Endothelial cell of umbilical vein (primary cell): Measurements from ENCODE around the gene HBG2. TPM values are rescaled to one million over a fixed set of nuclear protein-coding genes. Genes with fewer than 3 reads are reported as not detected.
"Not testable (repeated sequence)": the region's sequence is repeated elsewhere in the genome, so short reads cannot be mapped to it uniquely, and the experiment has no call there.

Experiments
- BruUV-seq: library from RNA; stranded (reverse); fragments of 400-500 nt; replicated peaks from 2 replicates; lab custom pipeline; 2021; lab: Mats Ljungman, UMichigan
- CTCF ChIA-PET: fragments of 300-600, 350-600 bp; sonication (Branson Sonifier 250); formaldehyde crosslinking; loops from one replicate; lab custom pipeline; 2021; ENCODE audit warnings: antibody characterized with exemption, inconsistent platforms; lab: Charles Lee
- POLR2A ChIA-PET: fragments of 300-600, 350-600 bp; sonication (Branson Sonifier 250); formaldehyde crosslinking; loops from one replicate; lab custom pipeline; 2021; ENCODE audit warnings: antibody characterized with exemption, inconsistent platforms; lab: Charles Lee
- DNase-seq: peaks from one replicate; pipeline ENCODE4 v3.0.0-alpha.2; 2011; ENCODE audit warnings: low read depth, low spot score
- FAIRE-seq: peaks from 2 replicates; lab custom pipeline; 2011; peaks lifted over from hg19 to GRCh38; lab: Jason Lieb, UNC
- H2AFZ ChIP-seq: 2 replicates; pipeline ENCODE4 v1.6.0; 2012; ENCODE audit warnings: low read depth, low read length, control low read depth, inconsistent platforms
- H3K27ac ChIP-seq: 2 replicates; pipeline ENCODE4 v1.5.1; 2011; ENCODE audit warnings: low read depth, mild to moderate bottlenecking, control low read depth, low read length, moderate library complexity; ENCODE audit not compliant: insufficient read depth
- H3K27me3 ChIP-seq, 2 experiments: 2 replicates each; pipeline versions ENCODE4 v1.6.0 to v1.6.1; 2011; ENCODE audit warnings: low read length in 2 of 2, mixed read lengths in 1 of 2; ENCODE audit not compliant: control insufficient read depth in 2 of 2, insufficient read depth in 2 of 2
- H3K36me3 ChIP-seq, 2 experiments: 2 replicates in 1 of 2; 3 replicates in 1 of 2; pipeline ENCODE4 v1.5.1; 2011; ENCODE audit warnings: low read length in 2 of 2, mild to moderate bottlenecking in 1 of 2, moderate library complexity in 1 of 2; ENCODE audit not compliant: control insufficient read depth in 2 of 2, insufficient read depth in 2 of 2; ENCODE audit errors: extremely low read depth in 1 of 2
- H3K4me1 ChIP-seq: 3 replicates; pipeline ENCODE4 v1.5.1; 2011; ENCODE audit warnings: mild to moderate bottlenecking, low read length; ENCODE audit not compliant: control insufficient read depth, insufficient read depth; ENCODE audit errors: extremely low read depth
- H3K4me2 ChIP-seq: 2 replicates; pipeline ENCODE4 v1.6.1; 2011; ENCODE audit warnings: low read length, control low read depth, mixed read lengths; ENCODE audit not compliant: insufficient read depth
- H3K4me3 ChIP-seq, 3 experiments: fragments of 200-600 bp in 1 of 3; sonication (generic), shearing (Covaris generic) in 1 of 3; replicated peaks in 1 of 3; 2 replicates each; pipeline ENCODE4 v1.5.1; 2011 to 2016; ENCODE audit warnings: control low read depth in 3 of 3, low read length in 3 of 3, mild to moderate bottlenecking in 2 of 3, inconsistent platforms in 1 of 3, low read depth in 1 of 3, moderate library complexity in 1 of 3; ENCODE audit not compliant: insufficient read depth in 1 of 3
- H3K79me2 ChIP-seq: 2 replicates; pipeline ENCODE4 v1.6.0; 2012; ENCODE audit warnings: low read length, inconsistent platforms; ENCODE audit not compliant: control insufficient read depth, insufficient read depth
- H3K9ac ChIP-seq: replicated peaks from 2 replicates; pipeline ENCODE3; 2011; ENCODE audit warnings: low read length, control low read depth; ENCODE audit not compliant: insufficient read depth; ENCODE audit errors: extremely low read depth
- H3K9me1 ChIP-seq: replicated peaks from 3 replicates; pipeline ENCODE4 v1.6.0; 2011; ENCODE audit warnings: mild to moderate bottlenecking, low read length; ENCODE audit not compliant: control insufficient read depth, insufficient read depth; ENCODE audit errors: extremely low read depth
- H3K9me3 ChIP-seq: replicated peaks from 2 replicates; pipeline ENCODE4 v1.5.1; 2012; ENCODE audit warnings: low read length, inconsistent platforms; ENCODE audit not compliant: control insufficient read depth, insufficient read depth
- H4K20me1 ChIP-seq: replicated peaks from 2 replicates; pipeline ENCODE3; 2011; ENCODE audit warnings: mild to moderate bottlenecking, low read length; ENCODE audit not compliant: control insufficient read depth, insufficient read depth; ENCODE audit errors: extremely low read depth
- CTCF ChIP-seq, 2 donors: IDR thresholded peaks; 1 replicate in 1 of 2; 2 replicates in 1 of 2; pipeline ENCODE4 v1.5.1; 2011; ENCODE audit warnings: low read length in 2 of 2, mild to moderate bottlenecking in 2 of 2, moderate library complexity in 2 of 2, control low read depth in 1 of 2, inconsistent platforms in 1 of 2, low read depth in 1 of 2; ENCODE audit not compliant: insufficient read depth in 1 of 2; ENCODE audit errors: extremely low read depth in 1 of 2
- EZH2 ChIP-seq: IDR thresholded peaks from 2 replicates; pipeline ENCODE4 v1.6.1; 2012; ENCODE audit warnings: borderline replicate concordance, low read depth, mild to moderate bottlenecking, moderate library complexity, low read length, inconsistent platforms; ENCODE audit not compliant: severe bottlenecking
- GATA2 ChIP-seq: IDR thresholded peaks from 2 replicates; pipeline ENCODE4 v1.7.0; 2011; ENCODE audit warnings: low read depth, mild to moderate bottlenecking, moderate library complexity, mixed read lengths, low read length; ENCODE audit not compliant: insufficient read length, insufficient read depth
- JUN ChIP-seq: IDR thresholded peaks from 2 replicates; pipeline ENCODE4 v1.6.1; 2011; ENCODE audit warnings: borderline replicate concordance, low read depth; ENCODE audit not compliant: insufficient read length, insufficient read depth
- MYC ChIP-seq: IDR thresholded peaks from one replicate; pipeline ENCODE4 v1.6.1; 2011; ENCODE audit warnings: mild to moderate bottlenecking, low read depth, low read length
- dilution Hi-C: fragments of 300-500 bp; cut with MboI; formaldehyde crosslinking; loops from one replicate; pipeline ENCODE4 v1.15.0; 2019; ENCODE audit warnings: low sequenced_read_pairs; ENCODE audit not compliant: extremely low pct_ligation_motif_present
- intact Hi-C: fragments of 100-400 bp; cut with micrococcal nuclease; formaldehyde crosslinking; loops from one replicate; pipeline ENCODE4 v1.10.0; 2022
- polyA plus RNA-seq, 4 experiments: library from polyadenylated mRNA; depleted of rRNA in 3 of 4; stranded (reverse) in 3 of 4; unstranded in 1 of 4; fragments of >200 nt; gene quantifications; 2 replicates each; pipeline versions ENCODE4 v1.2.1 to v1.2.3, GENCODE V29; 2011 to 2012; ENCODE audit warnings: missing spikeins in 1 of 4
- total RNA-seq: library from RNA; stranded (reverse); gene quantifications from 2 replicates; pipeline ENCODE4 v1.2.3, GENCODE V29; 2021

HBG2 gene
- total and polyA plus RNA-seq, 2 donors (not counting 3 experiments of a cell fraction or from before 2014, with no cell fraction given) = 1.2 TPM; not detected in 1

- Histone ChIP-seq H3K9ac (no peak overlapping the region), H3K4me3 (no peak overlapping the region), H4K20me1 (no peaks in the 10 kb centered on the region), H3K27ac (no peak overlapping the region), H3K9me3 (no peaks in the 10 kb centered on the region), H3K79me2 (no peaks in the 10 kb centered on the region), H2AFZ (no peak overlapping the region), H3K36me3 (no peaks in the 10 kb centered on the region), H3K9me1 (no peaks in the 10 kb centered on the region), H3K4me1 (no peaks in the 10 kb centered on the region), H3K4me2 (no peak overlapping the region), H3K27me3 (no peaks in the 10 kb centered on the region)
- no TSS peak for BruUV-seq
- POLR2A ChIA-PET = no interaction called here
- FAIRE-seq (no peak), DNase-seq (no peak)
- dilution Hi-C loops (no loop called here), intact Hi-C loops (no loop called here)
- CTCF ChIA-PET = no interaction called here
- TF ChIP-seq MYC (no peak), JUN (no peak), CTCF (IDR thresholded peaks at IDR 0.05; ENCODE audit: extremely low read depth in 1 of 2, insufficient read depth in 1 of 2, low read depth in 1 of 2, low read length in 2 of 2) (no peak), GATA2 (no peak), EZH2 (no peak)
Measured at GRCh38 chr11:5257296-5257695, 2.7 kb upstream of the HBG2 start.

- dilution Hi-C loops, H3K27ac ChIP-seq, H2AFZ ChIP-seq, FAIRE-seq, H3K4me1 ChIP-seq, H3K4me3 ChIP-seq, H3K36me3 ChIP-seq, DNase-seq, H3K4me2 ChIP-seq, BruUV-seq, intact Hi-C loops, H3K27me3 ChIP-seq, H3K9me3 ChIP-seq, POLR2A ChIA-PET, H3K9ac ChIP-seq, H3K79me2 ChIP-seq, CTCF ChIA-PET, H4K20me1 ChIP-seq, H3K9me1 ChIP-seq: not testable (repeated sequence)
Measured at GRCh38 chr11:5254023-5254422, 558 bp downstream of the HBG2 start.

GRCh38 chr11:5253440-5253839 is 1.1 kb downstream of the HBG2 start:
- H3K4me3 ChIP-seq, DNase-seq, H3K4me2 ChIP-seq, dilution Hi-C loops, intact Hi-C loops, CTCF ChIA-PET, H3K27me3 ChIP-seq, H3K9me3 ChIP-seq, H3K4me1 ChIP-seq, POLR2A ChIA-PET, H3K27ac ChIP-seq, H3K79me2 ChIP-seq, H3K9ac ChIP-seq, H2AFZ ChIP-seq, BruUV-seq, H3K9me1 ChIP-seq, FAIRE-seq, H4K20me1 ChIP-seq, H3K36me3 ChIP-seq: not testable (repeated sequence)
